ENCODE data around the gene NACA2.

Gene NACA2

DNA sequence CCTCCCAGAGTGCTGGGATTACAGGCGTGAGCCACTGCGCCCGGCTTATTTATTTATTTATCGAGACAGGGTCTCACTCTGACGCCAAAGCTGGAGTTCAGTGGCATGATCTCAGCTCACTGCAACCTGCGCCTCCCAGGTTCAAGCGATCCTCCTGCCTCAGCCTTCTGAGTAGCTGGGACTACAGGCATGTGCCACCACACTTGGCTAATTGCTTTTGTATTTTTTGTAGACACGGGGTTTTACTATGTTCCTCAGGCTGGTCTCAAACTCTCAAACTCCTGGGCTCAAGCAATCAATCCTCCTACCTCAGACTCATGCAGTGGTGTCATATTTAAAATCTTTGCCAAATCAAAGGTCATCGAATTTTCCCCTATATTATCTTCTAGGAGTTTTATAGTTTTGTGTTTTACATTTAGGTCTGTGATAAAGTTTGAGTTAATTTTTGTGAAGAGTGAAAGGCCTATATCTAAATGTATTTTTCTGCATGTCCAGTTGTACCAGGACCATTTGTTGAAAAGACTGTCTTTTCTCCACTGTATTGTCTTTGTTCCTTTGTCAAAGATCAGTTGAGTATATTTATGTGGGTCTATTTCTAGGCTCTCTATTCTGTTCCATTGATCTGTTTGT is 47.1 kb downstream of the NACA2 start:
- DNase-seq: no peak

DNA sequence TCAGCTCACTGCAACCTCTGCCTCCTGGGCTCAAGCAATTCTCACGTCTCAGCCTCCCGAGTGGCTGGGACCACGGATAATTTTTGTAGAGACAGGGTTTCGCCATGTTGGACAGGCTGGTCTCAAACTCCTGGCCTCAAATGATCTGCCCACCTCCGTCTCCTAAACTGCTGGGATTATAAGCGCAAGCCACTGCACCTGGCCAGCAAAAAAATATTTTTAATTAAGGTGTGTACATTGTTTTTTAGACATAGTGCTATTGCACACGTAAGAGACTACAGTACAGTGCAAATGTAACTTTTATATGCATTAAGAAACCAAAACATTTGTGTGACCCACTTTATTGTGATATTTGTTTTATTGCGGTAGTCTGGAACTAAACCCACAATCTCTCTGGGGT is 49.0 kb downstream of the NACA2 start:
- no peak for DNase-seq

DNA sequence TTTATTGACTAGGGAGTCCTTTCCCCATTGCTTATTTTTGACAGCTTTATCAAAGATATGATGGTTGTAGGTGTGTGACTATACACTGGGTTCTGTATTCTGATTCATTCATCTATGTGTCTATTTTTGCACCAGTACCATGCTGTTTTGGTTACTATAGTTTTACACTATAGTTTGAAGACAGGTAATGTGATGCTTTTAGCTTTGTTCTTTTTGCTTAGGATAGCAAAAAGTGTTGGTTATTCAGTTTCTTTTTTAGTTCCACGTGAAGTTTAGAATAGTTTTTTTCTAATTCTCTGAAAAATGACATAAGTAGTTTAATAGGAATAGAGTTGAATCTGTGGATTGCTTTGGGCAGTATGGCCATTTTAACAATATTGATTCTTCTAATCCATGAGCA is 50.1 kb downstream of the NACA2 start:
- no peak for DNase-seq
